RPMI8226 (cell line): ENCODE measurements around the gene SLX4IP.
"Not testable (repeated sequence)": the region's sequence is repeated elsewhere in the genome, so short reads cannot be mapped to it uniquely, and the experiment has no call there.

ENCODE experiments used
- DNase-seq: peaks from one replicate; pipeline ENCODE4 v3.0.0-alpha.2; 2015

The SLX4IP gene

GRCh38 chr20:10434832-10435812 is at the start of gene SLX4IP:
TSS of gene SLX4IP (plus strand) at chr20:10435305. CDS start at chr20:10458205, 22,900 bp downstream.
- peak; percentile 95 for DNase-seq

- DNase-seq = no peak
These were observed 49.1 kb upstream of the SLX4IP start for GRCh38 chr20:10385850-10386544.

GRCh38 chr20:10387686-10388085 is 47.4 kb upstream of the SLX4IP start:
- DNase-seq = no peak

- DNase-seq = no peak
These were observed 46.5 kb upstream of the SLX4IP start for GRCh38 chr20:10388597-10388996.

GRCh38 chr20:10390709-10391108 is 44.4 kb upstream of the SLX4IP start:
- no peak for DNase-seq

- not testable (repeated sequence) for DNase-seq
These were observed 40.4 kb upstream of the SLX4IP start for GRCh38 chr20:10394752-10395151.

- DNase-seq = no peak
These were observed 36.2 kb upstream of the SLX4IP start for GRCh38 chr20:10398834-10399369.

- DNase-seq = no peak
These were observed 32.0 kb upstream of the SLX4IP start for GRCh38 chr20:10402938-10403608.

GRCh38 chr20:10404023-10404628 is 31.0 kb upstream of the SLX4IP start:
- no peak for DNase-seq

- no peak for DNase-seq
These were observed 30.1 kb upstream of the SLX4IP start for GRCh38 chr20:10404959-10405530.

GRCh38 chr20:10408108-10408813 is 26.8 kb upstream of the SLX4IP start:
- no peak for DNase-seq

- DNase-seq = no peak
These were observed 23.4 kb upstream of the SLX4IP start for GRCh38 chr20:10411673-10412072.

GRCh38 chr20:10412591-10413408 is 22.3 kb upstream of the SLX4IP start:
- DNase-seq = no peak

- DNase-seq = no peak
These were observed 20.0 kb upstream of the SLX4IP start for GRCh38 chr20:10415013-10415650.

GRCh38 chr20:10417218-10417617 is 17.9 kb upstream of the SLX4IP start:
- not testable (repeated sequence) for DNase-seq

- no peak for DNase-seq
These were observed 15.5 kb upstream of the SLX4IP start for GRCh38 chr20:10419550-10420133.

GRCh38 chr20:10423735-10424134 is 11.4 kb upstream of the SLX4IP start:
- no peak for DNase-seq

GRCh38 chr20:10427060-10427692 is 7.9 kb upstream of the SLX4IP start:
- DNase-seq = peak; percentile 51

- no peak for DNase-seq
These were observed 7.1 kb upstream of the SLX4IP start for GRCh38 chr20:10428008-10428407.
